HepG2 (cell line): ENCODE results near the gene CST3. TPM values are rescaled to one million over a fixed set of nuclear protein-coding genes. Genes with fewer than 3 reads are reported as not detected.

Experiments used
- CSRNP1 ChIP-seq: sonication (generic); formaldehyde crosslinking; IDR thresholded peaks from 2 replicates; pipeline ENCODE4 v1.8.1; 2023; ENCODE audit warnings: mild to moderate bottlenecking, missing genetic modification reagents
- GTF3A ChIP-seq: sonication (generic); formaldehyde crosslinking; conservative IDR thresholded peaks from 2 replicates; pipeline ENCODE4 v1.4.0; 2020; ENCODE audit warnings: mild to moderate bottlenecking, missing genetic modification reagents
- HMGXB4 ChIP-seq, 2 experiments: sonication (generic) in 1 of 2; formaldehyde crosslinking in 1 of 2; IDR thresholded peaks; 2 replicates each; pipeline versions ENCODE4 v1.4.0 to v1.6.1; 2018 to 2020; ENCODE audit warnings: missing genetic modification reagents in 2 of 2, borderline replicate concordance in 1 of 2, low read depth in 1 of 2, mild to moderate bottlenecking in 1 of 2, missing biosample characterization in 1 of 2
- MTF1 ChIP-seq: sonication (generic); formaldehyde crosslinking; IDR thresholded peaks from 2 replicates; pipeline ENCODE4 v1.5.0; 2020; ENCODE audit warnings: missing genetic modification reagents
- NPAS2 ChIP-seq: sonication (generic); formaldehyde crosslinking; IDR thresholded peaks from 2 replicates; pipeline ENCODE4 v1.8.0; 2022; ENCODE audit warnings: mild to moderate bottlenecking, missing genetic modification reagents, borderline replicate concordance
- SIN3B ChIP-seq: fragments of 150-350 bp; IDR thresholded peaks from 2 replicates; pipeline ENCODE4 v1.6.1; 2014; ENCODE audit warnings: low read length
- TBL1XR1 ChIP-seq: fragments of 150-350 bp; IDR thresholded peaks from 2 replicates; pipeline ENCODE4 v1.6.1; 2014; ENCODE audit warnings: borderline replicate concordance, low read length; ENCODE audit not compliant: partially characterized antibody
- UBTF ChIP-seq: sonication (generic); formaldehyde crosslinking; IDR thresholded peaks from 2 replicates; pipeline ENCODE4 v1.4.0; 2020; ENCODE audit warnings: mild to moderate bottlenecking, missing genetic modification reagents
- ZMYM2 ChIP-seq: sonication (generic); formaldehyde crosslinking; IDR thresholded peaks from 2 replicates; pipeline ENCODE4 v1.8.0; 2022; ENCODE audit warnings: mild to moderate bottlenecking, missing genetic modification reagents
- ZNF275 ChIP-seq: sonication (generic); formaldehyde crosslinking; IDR thresholded peaks from 2 replicates; pipeline ENCODE4 v1.8.0; 2022; ENCODE audit warnings: missing genetic modification reagents, mild to moderate bottlenecking, inconsistent platforms, borderline replicate concordance
- ZNF30 ChIP-seq: sonication (generic); formaldehyde crosslinking; IDR thresholded peaks from 2 replicates; pipeline ENCODE4 v1.5.0; 2020; ENCODE audit warnings: mild to moderate bottlenecking, missing genetic modification reagents
- ZNF34 ChIP-seq: sonication (generic); formaldehyde crosslinking; IDR thresholded peaks from 2 replicates; pipeline ENCODE4 v1.4.0; 2020; ENCODE audit warnings: mild to moderate bottlenecking, missing genetic modification reagents, borderline replicate concordance
- ZNF350 ChIP-seq: sonication (generic); formaldehyde crosslinking; IDR thresholded peaks from 2 replicates; pipeline ENCODE4 v1.4.0; 2020; ENCODE audit warnings: mild to moderate bottlenecking, low read depth, missing genetic modification reagents, borderline replicate concordance
- ZNF354B ChIP-seq: sonication (generic); formaldehyde crosslinking; IDR thresholded peaks from 2 replicates; pipeline ENCODE4 v1.8.0; 2022; ENCODE audit warnings: mild to moderate bottlenecking, missing genetic modification reagents
- ZNF543 ChIP-seq: sonication (generic); formaldehyde crosslinking; IDR thresholded peaks from 2 replicates; pipeline ENCODE4 v1.4.0; 2020; ENCODE audit warnings: mild to moderate bottlenecking, missing genetic modification reagents
- ZNF546 ChIP-seq: sonication (generic); formaldehyde crosslinking; conservative IDR thresholded peaks from 2 replicates; pipeline ENCODE4 v1.8.1; 2023; ENCODE audit warnings: mild to moderate bottlenecking, missing genetic modification reagents
- ZNF672 ChIP-seq: sonication (generic); formaldehyde crosslinking; IDR thresholded peaks from 2 replicates; pipeline ENCODE4 v1.8.1; 2022; ENCODE audit warnings: missing genetic modification reagents
- ZNF678 ChIP-seq: sonication (generic); formaldehyde crosslinking; IDR thresholded peaks from 2 replicates; pipeline ENCODE4 v1.4.0; 2020; ENCODE audit warnings: mild to moderate bottlenecking, missing genetic modification reagents
- ZNF784 ChIP-seq: sonication (generic); formaldehyde crosslinking; IDR thresholded peaks from 2 replicates; pipeline ENCODE4 v1.5.1; 2020; ENCODE audit warnings: missing genetic modification reagents, mild to moderate bottlenecking, borderline replicate concordance
- ZNF83 ChIP-seq: sonication (generic); formaldehyde crosslinking; IDR thresholded peaks from 2 replicates; pipeline ENCODE4 v1.4.0; 2020; ENCODE audit warnings: missing genetic modification reagents, mild to moderate bottlenecking, borderline replicate concordance
- ZSCAN22 ChIP-seq: sonication (generic); formaldehyde crosslinking; IDR thresholded peaks from 2 replicates; pipeline ENCODE4 v1.4.0; 2020; ENCODE audit warnings: mild to moderate bottlenecking, missing genetic modification reagents
- polyA plus RNA-seq, 8 experiments: library from polyadenylated mRNA; depleted of rRNA in 3 of 8; stranded (reverse) in 7 of 8; unstranded in 1 of 8; fragments of >200 nt; fragmentation: Illumina TruSeq in 4 of 8; extraction: Trizol in 4 of 8; gene quantifications; 2 replicates each; pipeline versions ENCODE4 v1.2.1 to v1.2.3, GENCODE V29; 2011 to 2016; ENCODE audit warnings: low read depth in 4 of 8, missing spikeins in 1 of 8, mixed read lengths in 1 of 8; ENCODE audit not compliant: insufficient read depth in 1 of 8
- total RNA-seq, 5 experiments: library from RNA; depleted of rRNA; stranded (reverse); fragments of >200 nt; fragmentation: Illumina TruSeq; extraction: Trizol; gene quantifications; 2 replicates each; pipeline ENCODE4 v1.2.3, GENCODE V29; 2016; ENCODE audit warnings: low read depth in 1 of 5

The CST3 gene
- total and polyA plus RNA-seq, 2 of the 13 experiments (the other 11 are each of a cell fraction or from before 2014, with no cell fraction given) = 690 to 1,005 TPM

GRCh38 chr20:23661002-23661429 is 23.3 kb upstream of the CST3 start (continued):
- TF ChIP-seq HMGXB4 (CRISPR knock-in tag; IDR thresholded peaks at IDR 0.05; ENCODE audit: borderline replicate concordance in 1 of 2, low read depth in 1 of 2) (no peak), ZNF275 (CRISPR knock-in tag) (0 out of 2 replicates have a peak, but pooled peaks have one; percentile 9), CSRNP1 (CRISPR knock-in tag) (0 out of 2 replicates have a peak, but pooled peaks have one; percentile 6), ZNF30 (CRISPR knock-in tag) (0 out of 2 replicates have a peak, but pooled peaks have one; percentile 33), TBL1XR1 (no peak), ZMYM2 (0 out of 2 replicates have a peak, but pooled peaks have one; percentile 7), ZNF546 (CRISPR knock-in tag) (no peak), ZNF784 (peak; percentile 41; the same call in 1 of the 2 replicates), ZNF543 (CRISPR knock-in tag) (no peak; the same call in 1 of the 2 replicates), ZSCAN22 (CRISPR knock-in tag) (no peak), ZNF83 (CRISPR knock-in tag) (peak; percentile 54; the same call in 1 of the 2 replicates), GTF3A (CRISPR knock-in tag) (0 out of 2 replicates have a peak, but pooled peaks have one; percentile 19), UBTF (CRISPR knock-in tag) (peak; percentile 13), NPAS2 (no peak), ZNF672 (CRISPR knock-in tag) (0 out of 2 replicates have a peak, but pooled peaks have one; percentile 68), ZNF678 (CRISPR knock-in tag) (0 out of 2 replicates have a peak, but pooled peaks have one; percentile 4), SIN3B (no peak), ZNF350 (CRISPR knock-in tag) (0 out of 2 replicates have a peak, but pooled peaks have one; percentile 44), ZNF34 (peak; percentile 66; the same call in 1 of the 2 replicates), ZNF354B (peak; percentile 50; the same call in 1 of the 2 replicates), MTF1 (peak; percentile 90; the same call in 1 of the 2 replicates)
